ENCODE results near the gene PHKA2.

Gene PHKA2

DNA sequence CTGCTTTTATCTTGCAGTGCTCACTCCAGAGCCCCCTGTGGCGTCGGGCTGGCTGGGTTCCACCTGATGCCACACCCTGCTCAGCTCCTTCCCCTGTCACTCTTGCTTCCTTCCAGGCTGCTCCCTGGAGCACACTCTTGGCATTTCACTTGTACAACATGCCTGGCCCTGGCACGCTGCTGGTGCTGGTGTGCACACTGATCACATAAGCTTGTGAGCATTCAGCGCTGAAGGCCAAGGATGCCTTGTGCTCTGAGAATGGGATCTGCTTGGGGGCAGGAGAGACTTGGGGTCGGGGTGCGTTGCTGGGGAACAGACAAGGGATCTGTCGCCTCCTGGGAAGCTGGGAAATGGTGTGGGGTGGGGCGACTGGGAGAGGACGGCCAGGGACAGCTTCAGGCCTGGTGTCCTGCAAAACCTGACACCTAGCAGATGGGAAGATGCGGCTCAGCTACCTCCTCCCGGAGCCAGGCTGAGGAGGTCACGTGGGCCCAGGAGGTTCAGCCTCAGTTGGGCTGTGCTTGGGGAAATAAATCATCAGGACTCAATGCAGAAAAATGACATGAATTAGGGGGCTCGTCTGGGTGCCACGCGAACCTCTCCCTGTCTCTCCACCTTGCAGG, 108.5 kb downstream of the PHKA2 start:
- no peak overlapping the region for H3K27ac ChIP-seq (ENCODE audit: low read depth, low read length)
- H3K23ac ChIP-seq (ENCODE audit: low read length) = no peak overlapping the region

DNA sequence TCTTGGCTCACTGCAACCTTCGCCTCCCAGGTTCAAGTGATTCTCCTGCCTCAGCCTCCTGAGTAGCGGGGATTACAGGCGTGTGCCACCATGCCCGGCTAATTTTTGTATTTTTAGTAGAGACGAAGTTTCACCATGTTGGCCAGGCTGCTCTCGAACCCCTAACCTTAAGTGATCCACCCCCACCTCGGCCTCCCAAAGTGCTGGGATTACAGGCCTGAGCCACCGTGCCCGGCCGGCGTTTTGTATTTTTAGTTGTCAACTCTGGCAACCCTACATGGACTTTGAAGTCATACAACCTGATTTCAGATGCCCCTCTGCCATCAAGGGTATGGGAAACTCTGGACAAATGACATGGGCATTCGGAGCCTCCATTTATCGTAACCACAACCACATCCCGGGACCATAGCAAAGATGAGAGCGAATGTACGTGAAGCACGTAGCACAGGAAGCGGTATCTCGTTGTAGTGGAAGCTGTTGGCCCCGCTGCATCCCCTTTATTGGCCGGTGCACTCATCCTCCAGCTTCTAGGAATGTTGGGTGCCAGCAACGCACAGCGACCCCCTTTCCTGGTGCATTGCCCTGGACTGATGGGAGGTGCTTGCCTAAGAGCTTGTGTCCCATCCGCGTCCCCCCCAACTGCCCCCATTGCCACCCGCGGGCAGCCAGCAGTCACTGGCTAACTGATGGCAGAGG, 109.2 kb downstream of the PHKA2 start:
- H2BK15ac ChIP-seq (replicated peaks; ENCODE audit: low read depth) = no peak overlapping the region
- H3K4ac ChIP-seq (ENCODE audit: low read depth, low read length) = no peak overlapping the region
- no peak overlapping the region for H4K8ac ChIP-seq (ENCODE audit: low read depth, low read length)
- DNase-seq = no peak
- no peak overlapping the region for H3K27ac ChIP-seq (ENCODE audit: low read depth, low read length)
- no peak overlapping the region for H2BK120ac ChIP-seq (ENCODE audit: low read depth, low read length)
- H2AK5ac ChIP-seq (ENCODE audit: low read length) = no peak overlapping the region
- no peaks in the 10 kb centered on the region for H3K79me2 ChIP-seq (ENCODE audit: control insufficient read depth, insufficient read depth, low read length)
- WGBS (ENCODE audit: extremely low coverage, insufficient coverage, low lambda C conversion rate) = no CpG with 5 or more reads among the region's 27 CpGs
- H3K23ac ChIP-seq (ENCODE audit: low read length) = no peak overlapping the region
- H3K4me1 ChIP-seq (ENCODE audit: control insufficient read depth, low read depth, low read length) = no peaks in the 10 kb centered on the region
- no peak overlapping the region for H3K9ac ChIP-seq (ENCODE audit: low read length)
- no peak overlapping the region for H3K56ac ChIP-seq (ENCODE audit: low read length)
- no peak overlapping the region for H3K18ac ChIP-seq (ENCODE audit: low read length)
- H2BK5ac ChIP-seq (ENCODE audit: low read length) = no peak overlapping the region
- H3K4me2 ChIP-seq (ENCODE audit: low read length) = no peak overlapping the region
- H3K79me1 ChIP-seq (ENCODE audit: low read length) = no peaks in the 10 kb centered on the region
- H3K27me3 ChIP-seq (ENCODE audit: insufficient read depth, low read length, poor library complexity) = no peaks in the 10 kb centered on the region
- no peak overlapping the region for H3K4me3 ChIP-seq (ENCODE audit: low read length)
- no peaks in the 10 kb centered on the region for H3K36me3 ChIP-seq (ENCODE audit: control insufficient read depth, insufficient read depth, low read length)
- H4K5ac ChIP-seq (ENCODE audit: low read length) = no peak overlapping the region

More for the DNA sequence above, 108.5 kb downstream of the PHKA2 start:
- no peak overlapping the region for H3K4ac ChIP-seq (ENCODE audit: low read depth, low read length)
- no peak overlapping the region for H4K8ac ChIP-seq (ENCODE audit: low read depth, low read length)
- H3K36me3 ChIP-seq (ENCODE audit: control insufficient read depth, insufficient read depth, low read length) = no peaks in the 10 kb centered on the region
- H3K79me1 ChIP-seq (ENCODE audit: low read length) = no peaks in the 10 kb centered on the region
- no peak for DNase-seq
- H3K79me2 ChIP-seq (ENCODE audit: control insufficient read depth, insufficient read depth, low read length) = no peaks in the 10 kb centered on the region
- H2BK120ac ChIP-seq (ENCODE audit: low read depth, low read length) = no peak overlapping the region
- H3K4me2 ChIP-seq (ENCODE audit: low read length) = no peak overlapping the region
- no peaks in the 10 kb centered on the region for H3K4me1 ChIP-seq (ENCODE audit: control insufficient read depth, low read depth, low read length)
- H3K27me3 ChIP-seq (ENCODE audit: insufficient read depth, low read length, poor library complexity) = no peaks in the 10 kb centered on the region
- no peak overlapping the region for H3K18ac ChIP-seq (ENCODE audit: low read length)
- no CpG with 5 or more reads among the region's 15 CpGs for WGBS (ENCODE audit: extremely low coverage, insufficient coverage, low lambda C conversion rate)
- no peak overlapping the region for H4K5ac ChIP-seq (ENCODE audit: low read length)
- H2BK5ac ChIP-seq (ENCODE audit: low read length) = no peak overlapping the region
- H3K9ac ChIP-seq (ENCODE audit: low read length) = no peak overlapping the region
- H2BK15ac ChIP-seq (replicated peaks; ENCODE audit: low read depth) = no peak overlapping the region
- no peak overlapping the region for H3K56ac ChIP-seq (ENCODE audit: low read length)
- no peak overlapping the region for H2AK5ac ChIP-seq (ENCODE audit: low read length)
- H3K4me3 ChIP-seq (ENCODE audit: low read length) = no peak overlapping the region

DNA sequence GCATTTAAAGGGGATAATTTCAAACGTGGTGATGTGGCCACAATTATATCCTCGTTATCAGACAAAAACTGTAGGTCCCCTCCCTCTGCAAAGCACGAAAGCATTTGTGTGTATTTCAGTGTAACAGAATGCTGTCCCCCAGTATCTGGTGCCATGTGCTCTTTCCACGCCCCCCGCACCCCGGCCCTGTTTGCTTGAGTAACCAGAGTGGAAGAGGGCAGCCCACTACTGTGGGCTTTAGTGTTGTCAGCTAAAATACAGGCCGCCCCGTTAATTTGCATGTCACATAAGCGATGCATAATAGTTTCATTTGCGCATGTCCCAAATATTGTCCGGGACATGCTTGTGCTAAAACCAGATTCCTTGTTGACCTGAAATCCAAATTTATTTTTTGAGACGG, 110.1 kb downstream of the PHKA2 start:
- no peak overlapping the region for H3K4me3 ChIP-seq (ENCODE audit: low read length)
- no peak for DNase-seq
- no peak overlapping the region for H3K4me2 ChIP-seq (ENCODE audit: low read length)
- no peaks in the 10 kb centered on the region for H3K27me3 ChIP-seq (ENCODE audit: insufficient read depth, low read length, poor library complexity)
- H3K56ac ChIP-seq (ENCODE audit: low read length) = no peak overlapping the region
- no peak overlapping the region for H3K4ac ChIP-seq (ENCODE audit: low read depth, low read length)
- no CpG with 5 or more reads among the region's 12 CpGs for WGBS (ENCODE audit: extremely low coverage, insufficient coverage, low lambda C conversion rate)
- H3K36me3 ChIP-seq (ENCODE audit: control insufficient read depth, insufficient read depth, low read length) = no peaks in the 10 kb centered on the region
- H4K8ac ChIP-seq (ENCODE audit: low read depth, low read length) = no peak overlapping the region
- no peak overlapping the region for H3K18ac ChIP-seq (ENCODE audit: low read length)
- no peaks in the 10 kb centered on the region for H3K79me2 ChIP-seq (ENCODE audit: control insufficient read depth, insufficient read depth, low read length)
- no peak overlapping the region for H3K9ac ChIP-seq (ENCODE audit: low read length)
- H3K79me1 ChIP-seq (ENCODE audit: low read length) = no peaks in the 10 kb centered on the region
- no peak overlapping the region for H2BK120ac ChIP-seq (ENCODE audit: low read depth, low read length)
- no peak overlapping the region for H2BK5ac ChIP-seq (ENCODE audit: low read length)
- H4K5ac ChIP-seq (ENCODE audit: low read length) = no peak overlapping the region
- no peak overlapping the region for H3K27ac ChIP-seq (ENCODE audit: low read depth, low read length)
- no peak overlapping the region for H2AK5ac ChIP-seq (ENCODE audit: low read length)
- no peak overlapping the region for H2BK15ac ChIP-seq (replicated peaks; ENCODE audit: low read depth)
- no peaks in the 10 kb centered on the region for H3K4me1 ChIP-seq (ENCODE audit: control insufficient read depth, low read depth, low read length)
- H3K23ac ChIP-seq (ENCODE audit: low read length) = no peak overlapping the region

- no peaks in the 10 kb centered on the region for H3K79me2 ChIP-seq (ENCODE audit: control insufficient read depth, insufficient read depth, low read length)
- no peak overlapping the region for H2BK120ac ChIP-seq (ENCODE audit: low read depth, low read length)
- H3K4me3 ChIP-seq (ENCODE audit: low read length) = no peak overlapping the region
- H3K9ac ChIP-seq (ENCODE audit: low read length) = no peak overlapping the region
- DNase-seq = no peak
- no peak overlapping the region for H2AK5ac ChIP-seq (ENCODE audit: low read length)
- H3K56ac ChIP-seq (ENCODE audit: low read length) = no peak overlapping the region
- H3K23ac ChIP-seq (ENCODE audit: low read length) = no peak overlapping the region
- H2BK5ac ChIP-seq (ENCODE audit: low read length) = no peak overlapping the region
- no peak overlapping the region for H2BK15ac ChIP-seq (replicated peaks; ENCODE audit: low read depth)
- no peak overlapping the region for H3K4me2 ChIP-seq (ENCODE audit: low read length)
- no peak overlapping the region for H4K8ac ChIP-seq (ENCODE audit: low read depth, low read length)
- H3K36me3 ChIP-seq (ENCODE audit: control insufficient read depth, insufficient read depth, low read length) = no peaks in the 10 kb centered on the region
- H3K4ac ChIP-seq (ENCODE audit: low read depth, low read length) = no peak overlapping the region
- H3K27ac ChIP-seq (ENCODE audit: low read depth, low read length) = no peak overlapping the region
- WGBS (ENCODE audit: extremely low coverage, insufficient coverage, low lambda C conversion rate) = no CpG with 5 or more reads among the region's 27 CpGs
- no peak overlapping the region for H3K18ac ChIP-seq (ENCODE audit: low read length)
- H3K4me1 ChIP-seq (ENCODE audit: control insufficient read depth, low read depth, low read length) = no peaks in the 10 kb centered on the region
- H3K27me3 ChIP-seq (ENCODE audit: insufficient read depth, low read length, poor library complexity) = no peaks in the 10 kb centered on the region
- no peak overlapping the region for H4K5ac ChIP-seq (ENCODE audit: low read length)
- no peaks in the 10 kb centered on the region for H3K79me1 ChIP-seq (ENCODE audit: low read length)
These were observed 110.6 kb downstream of the PHKA2 start for GRCh38 chrX:18873189-18873791.

- Histone ChIP-seq H4K5ac (ENCODE audit: low read length) (no peak overlapping the region), H2BK5ac (ENCODE audit: low read length) (no peak overlapping the region), H3K79me2 (ENCODE audit: control insufficient read depth, insufficient read depth, low read length) (no peaks in the 10 kb centered on the region), H3K9ac (ENCODE audit: low read length) (no peak overlapping the region), H3K4ac (ENCODE audit: low read depth, low read length) (no peak overlapping the region), H3K56ac (ENCODE audit: low read length) (no peak overlapping the region), H3K79me1 (ENCODE audit: low read length) (no peaks in the 10 kb centered on the region), H3K27me3 (ENCODE audit: insufficient read depth, low read length, poor library complexity) (no peaks in the 10 kb centered on the region), H3K4me3 (ENCODE audit: low read length) (no peak overlapping the region), H3K27ac (ENCODE audit: low read depth, low read length) (no peak overlapping the region), H2BK15ac (replicated peaks; ENCODE audit: low read depth) (no peak overlapping the region), H3K18ac (ENCODE audit: low read length) (no peak overlapping the region), H3K4me1 (ENCODE audit: control insufficient read depth, low read depth, low read length) (no peaks in the 10 kb centered on the region), H3K36me3 (ENCODE audit: control insufficient read depth, insufficient read depth, low read length) (no peaks in the 10 kb centered on the region), H2AK5ac (ENCODE audit: low read length) (no peak overlapping the region), H3K4me2 (ENCODE audit: low read length) (no peak overlapping the region), H3K23ac (ENCODE audit: low read length) (no peak overlapping the region), H2BK120ac (ENCODE audit: low read depth, low read length) (no peak overlapping the region), H4K8ac (ENCODE audit: low read depth, low read length) (no peak overlapping the region)
- WGBS (ENCODE audit: extremely low coverage, insufficient coverage, low lambda C conversion rate) = no CpG with 5 or more reads among the region's 8 CpGs
- no peak for DNase-seq
These were observed 111.3 kb downstream of the PHKA2 start for GRCh38 chrX:18872621-18873020.
